IMR-90 (cell line): ENCODE data around the gene FUT9. TPM values are rescaled to one million over a fixed set of nuclear protein-coding genes. Genes with fewer than 3 reads are reported as not detected.

Source experiments
- ATAC-seq: fragments of 200-7000 bp; cut with Tn5 transposase; 2 replicates; pipeline ENCODE4 v1.9.1; 2020; ENCODE audit warnings: low read depth, mild to moderate bottlenecking, moderate library complexity
- BruUV-seq: library from RNA; stranded (reverse); fragments of 400-500 nt; replicated peaks from 2 replicates; lab custom pipeline; 2021; lab: Mats Ljungman, UMichigan
- CTCF ChIA-PET: fragments of 300-600 bp; formaldehyde crosslinking; extraction: SDS; loops from one replicate; lab custom pipeline; 2021; ENCODE audit warnings: antibody characterized with exemption; lab: Yijun Ruan, JAX
- POLR2A ChIA-PET: fragments of 300-600 bp; sonication (Branson Sonifier 250); formaldehyde crosslinking; loops from one replicate; lab custom pipeline; 2022; ENCODE audit warnings: antibody characterized with exemption; ENCODE audit not compliant: unreplicated experiment; lab: Charles Lee
- DNase-seq: peaks from one replicate; pipeline ENCODE4 v3.0.0; 2013
- H2AFZ ChIP-seq: replicated peaks from 2 replicates; pipeline ENCODE3; 2013; ENCODE audit warnings: low read length, mild to moderate bottlenecking; ENCODE audit not compliant: poor library complexity
- H2AK5ac ChIP-seq: 2 replicates; pipeline ENCODE4 v1.6.1; 2013; ENCODE audit warnings: low read depth, low read length, inconsistent platforms
- H2AK9ac ChIP-seq: replicated peaks from 2 replicates; pipeline ENCODE3; 2013; ENCODE audit warnings: mild to moderate bottlenecking, low read depth, low read length, moderate library complexity; ENCODE audit not compliant: poor library complexity
- H2BK120ac ChIP-seq: 2 replicates; pipeline ENCODE4 v1.6.1; 2013; ENCODE audit warnings: low read depth, low read length, inconsistent platforms
- H2BK15ac ChIP-seq: 3 replicates; pipeline ENCODE4 v1.6.1; 2013; ENCODE audit warnings: low read depth, low read length, inconsistent platforms
- H2BK20ac ChIP-seq: 2 replicates; pipeline ENCODE4 v1.6.1; 2013; ENCODE audit warnings: low read depth, mild to moderate bottlenecking, inconsistent platforms, low read length, moderate library complexity
- H2BK5ac ChIP-seq: 2 replicates; pipeline ENCODE4 v1.6.1; 2013; ENCODE audit warnings: mild to moderate bottlenecking, low read depth, low read length, inconsistent platforms; ENCODE audit not compliant: poor library complexity, severe bottlenecking
- H3K14ac ChIP-seq: replicated peaks from 2 replicates; pipeline ENCODE4 v1.6.1; 2013; ENCODE audit warnings: low read depth, low read length, inconsistent platforms
- H3K18ac ChIP-seq: 2 replicates; pipeline ENCODE4 v1.6.1; 2013; ENCODE audit warnings: low read depth, low read length, control low read depth
- H3K23ac ChIP-seq: 2 replicates; pipeline ENCODE4 v1.6.1; 2013; ENCODE audit warnings: low read depth, low read length, inconsistent platforms
- H3K27ac ChIP-seq: 2 replicates; pipeline ENCODE4 v1.5.1; 2013; ENCODE audit warnings: mild to moderate bottlenecking, control low read depth, low read length; ENCODE audit not compliant: insufficient read depth
- H3K27me3 ChIP-seq: 2 replicates; pipeline ENCODE4 v1.6.1; 2013; ENCODE audit warnings: low read length; ENCODE audit not compliant: control insufficient read depth, insufficient read depth
- H3K36me3 ChIP-seq: 2 replicates; pipeline ENCODE4 v1.6.1; 2013; ENCODE audit warnings: low read length, mixed read lengths; ENCODE audit not compliant: control insufficient read depth, insufficient read depth
- H3K4ac ChIP-seq: 2 replicates; pipeline ENCODE4 v1.6.1; 2013; ENCODE audit warnings: low read depth, low read length, inconsistent platforms
- H3K4me1 ChIP-seq: 2 replicates; pipeline ENCODE4 v1.6.1; 2013; ENCODE audit warnings: low read length, mixed read lengths; ENCODE audit not compliant: control insufficient read depth, insufficient read depth
- H3K4me2 ChIP-seq: 2 replicates; pipeline ENCODE4 v1.6.1; 2013; ENCODE audit warnings: low read depth, mild to moderate bottlenecking, control low read depth, low read length, moderate library complexity
- H3K4me3 ChIP-seq: 2 replicates; pipeline ENCODE4 v1.5.1; 2013; ENCODE audit warnings: low read depth, mild to moderate bottlenecking, control low read depth, low read length, moderate library complexity; ENCODE audit not compliant: insufficient read depth
- H3K56ac ChIP-seq: 2 replicates; pipeline ENCODE4 v1.6.1; 2013; ENCODE audit warnings: low read length, inconsistent platforms; ENCODE audit not compliant: insufficient read depth; ENCODE audit errors: extremely low read depth
- H3K79me1 ChIP-seq, 2 experiments: 2 replicates each; pipeline ENCODE4 v1.6.1; 2013; ENCODE audit warnings: low read length in 2 of 2, inconsistent platforms in 1 of 2, low read depth in 1 of 2
- H3K9ac ChIP-seq: 2 replicates; pipeline ENCODE4 v1.6.1; 2013; ENCODE audit warnings: low read depth, low read length, control low read depth
- H3K9me1 ChIP-seq: 2 replicates; pipeline ENCODE4 v1.6.1; 2013; ENCODE audit warnings: low read length, inconsistent platforms; ENCODE audit not compliant: insufficient read depth
- H3K9me3 ChIP-seq: 2 replicates; pipeline ENCODE4 v1.6.1; 2013; ENCODE audit warnings: low read length; ENCODE audit not compliant: control insufficient read depth, insufficient read depth
- H4K20me1 ChIP-seq: 2 replicates; pipeline ENCODE4 v1.6.1; 2013; ENCODE audit warnings: low read length, inconsistent platforms; ENCODE audit not compliant: insufficient read depth
- H4K5ac ChIP-seq: 2 replicates; pipeline ENCODE4 v1.6.1; 2013; ENCODE audit warnings: mild to moderate bottlenecking, low read depth, low read length, control low read depth
- H4K8ac ChIP-seq, 2 experiments: 2 replicates each; pipeline ENCODE4 v1.6.1; 2013; ENCODE audit warnings: low read depth in 2 of 2, low read length in 2 of 2, control low read depth in 1 of 2, inconsistent platforms in 1 of 2
- H4K91ac ChIP-seq: 2 replicates; pipeline ENCODE4 v1.6.1; 2013; ENCODE audit warnings: low read depth, low read length, inconsistent platforms; ENCODE audit not compliant: insufficient read depth
- BHLHE40 ChIP-seq: fragments of 150-350 bp; IDR thresholded peaks from 2 replicates; pipeline ENCODE4 v1.6.1; 2016; ENCODE audit warnings: mild to moderate bottlenecking, low read depth, low read length
- CEBPB ChIP-seq: IDR thresholded peaks from 2 replicates; pipeline ENCODE4 v1.6.1; 2012; ENCODE audit warnings: low read depth, low read length, improper control_type of control experiment
- MAZ ChIP-seq: IDR thresholded peaks from 2 replicates; pipeline ENCODE4 v1.6.1; 2012; ENCODE audit warnings: low read depth, mild to moderate bottlenecking, low read length, improper control_type of control experiment, moderate library complexity, borderline replicate concordance
- NFE2L2 ChIP-seq: fragments of 150-350 bp; IDR thresholded peaks from 2 replicates; pipeline ENCODE4 v1.6.1; 2016; ENCODE audit warnings: low read depth, mild to moderate bottlenecking, low read length
- RAD21 ChIP-seq: IDR thresholded peaks from 2 replicates; pipeline ENCODE4 v1.6.1; 2012; ENCODE audit warnings: low read length, improper control_type of control experiment
- RCOR1 ChIP-seq: IDR thresholded peaks from 2 replicates; pipeline ENCODE4 v1.6.1; 2012; ENCODE audit warnings: mild to moderate bottlenecking, low read length, improper control_type of control experiment; ENCODE audit not compliant: insufficient replicate concordance
- RFX5 ChIP-seq: IDR thresholded peaks from 2 replicates; pipeline ENCODE4 v1.8.0; 2012; ENCODE audit warnings: low read depth, mild to moderate bottlenecking, low read length, moderate library complexity
- USF2 ChIP-seq: fragments of 150-350 bp; IDR thresholded peaks from 2 replicates; pipeline ENCODE4 v1.6.1; 2017; ENCODE audit warnings: mild to moderate bottlenecking, antibody characterized with exemption, low read length, low read depth
- whole genome bisulfite sequencing, 2 experiments: methylation state at CpG; one replicate each; pipeline versions ENCODE4 v1.1.5 to v1.1.7; 2013; ENCODE audit warnings: missing lambda C conversion rate in 2 of 2; ENCODE audit not compliant: insufficient read length in 1 of 2; ENCODE audit errors: extremely low coverage in 2 of 2; 5-methylcytosine and 5-hydroxymethylcytosine counted together
- dilution Hi-C: fragments of 300-500 bp; cut with HindIII; formaldehyde crosslinking; loops from one replicate; pipeline ENCODE4 v1.14.3; 2018; ENCODE audit warnings: low sequenced_read_pairs; ENCODE audit not compliant: unreplicated experiment
- in situ Hi-C: fragments of 300-500 bp; cut with MboI; formaldehyde crosslinking; loops from 3 replicates; pipeline ENCODE4 v1.14.3; 2019; ENCODE audit warnings: low sequenced_read_pairs, inconsistent platforms, mixed read lengths
- intact Hi-C: fragments of 100-400 bp; cut with micrococcal nuclease; formaldehyde crosslinking; loops from 2 replicates; pipeline ENCODE4 v1.10.0; 2022
- polyA plus RNA-seq, 3 experiments: library from polyadenylated mRNA; depleted of rRNA; stranded (reverse); fragments of >200 nt; gene quantifications; 2 replicates each; pipeline ENCODE4 v1.2.3, GENCODE V29; 2012; ENCODE audit warnings: low replicate concordance in 1 of 3
- total RNA-seq: library from RNA; depleted of rRNA; stranded (reverse); fragments of >200 nt; gene quantifications from 2 replicates; pipeline ENCODE4 v1.2.3, GENCODE V29; 2012
- TF ChIP-seq, protein P1 (sequence below): fragments of 150-350 bp; IDR thresholded peaks from 2 replicates; pipeline ENCODE4 v1.6.1; 2016; ENCODE audit warnings: low read depth, mild to moderate bottlenecking, low read length, moderate library complexity, borderline replicate concordance
- TF ChIP-seq, protein P2 (sequence below): conservative IDR thresholded peaks from 2 replicates; pipeline ENCODE4 v1.5.1; 2012; ENCODE audit warnings: mild to moderate bottlenecking, low read depth, low read length, improper control_type of control experiment

FUT9 gene
- total and polyA plus RNA-seq, 2 of the 4 experiments (the other 2 are of a cell fraction) = under 0.01 TPM; not detected in 1

DNA sequence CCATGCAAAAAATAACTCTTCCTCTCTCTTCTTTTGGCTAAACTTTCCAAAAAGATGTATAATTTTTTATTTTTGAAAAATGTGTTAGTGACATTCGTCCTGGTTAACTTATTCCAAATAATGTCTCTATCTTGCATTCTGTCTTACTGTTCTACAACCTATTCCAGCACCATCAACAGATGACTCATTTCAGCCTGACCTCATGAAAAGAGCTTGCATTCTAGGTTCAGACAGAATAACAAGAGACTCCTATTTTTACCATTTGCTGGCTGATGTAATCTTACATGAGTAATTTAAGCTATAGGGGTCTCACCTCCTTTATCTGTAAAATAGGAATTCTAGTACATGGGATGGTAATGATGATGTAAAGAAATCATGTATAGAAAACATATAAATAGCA is 109.0 kb downstream of the FUT9 start:
- Histone ChIP-seq H2BK120ac (no peak overlapping the region), H3K4ac (no peak overlapping the region), H3K9ac (no peak overlapping the region), H4K20me1 (no peaks in the 10 kb centered on the region), H3K56ac (no peak overlapping the region), H3K4me3 (no peak overlapping the region), H3K27me3 (no peaks in the 10 kb centered on the region), H3K4me1 (no peaks in the 10 kb centered on the region), H2BK15ac (no peak overlapping the region), H3K9me1 (no peaks in the 10 kb centered on the region), H4K91ac (no peak overlapping the region), H2AK9ac (no peak overlapping the region), H3K4me2 (no peak overlapping the region), H3K14ac (no peak overlapping the region), H3K9me3 (peaks cover 4% of the 10 kb centered on the region), H2BK20ac (no peak overlapping the region), H3K79me1 (no peaks in the 10 kb centered on the region), H4K8ac (no peak overlapping the region), H3K36me3 (no peaks in the 10 kb centered on the region), H3K27ac (no peak overlapping the region), H3K23ac (no peak overlapping the region), H4K5ac (no peak overlapping the region), H3K18ac (no peak overlapping the region), H2BK5ac (no peak overlapping the region), H2AFZ (no peak overlapping the region), H2AK5ac (no peak overlapping the region)
- ATAC-seq = no peak
- TF ChIP-seq, protein P1, sequence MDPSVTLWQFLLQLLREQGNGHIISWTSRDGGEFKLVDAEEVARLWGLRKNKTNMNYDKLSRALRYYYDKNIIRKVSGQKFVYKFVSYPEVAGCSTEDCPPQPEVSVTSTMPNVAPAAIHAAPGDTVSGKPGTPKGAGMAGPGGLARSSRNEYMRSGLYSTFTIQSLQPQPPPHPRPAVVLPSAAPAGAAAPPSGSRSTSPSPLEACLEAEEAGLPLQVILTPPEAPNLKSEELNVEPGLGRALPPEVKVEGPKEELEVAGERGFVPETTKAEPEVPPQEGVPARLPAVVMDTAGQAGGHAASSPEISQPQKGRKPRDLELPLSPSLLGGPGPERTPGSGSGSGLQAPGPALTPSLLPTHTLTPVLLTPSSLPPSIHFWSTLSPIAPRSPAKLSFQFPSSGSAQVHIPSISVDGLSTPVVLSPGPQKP = no peak
- TF ChIP-seq NFE2L2 (no peak), RCOR1 (no peak), BHLHE40 (no peak), RAD21 (no peak), CEBPB (no peak), MAZ (no peak), RFX5 (no peak), USF2 (no peak)
- TF ChIP-seq, protein P2, sequence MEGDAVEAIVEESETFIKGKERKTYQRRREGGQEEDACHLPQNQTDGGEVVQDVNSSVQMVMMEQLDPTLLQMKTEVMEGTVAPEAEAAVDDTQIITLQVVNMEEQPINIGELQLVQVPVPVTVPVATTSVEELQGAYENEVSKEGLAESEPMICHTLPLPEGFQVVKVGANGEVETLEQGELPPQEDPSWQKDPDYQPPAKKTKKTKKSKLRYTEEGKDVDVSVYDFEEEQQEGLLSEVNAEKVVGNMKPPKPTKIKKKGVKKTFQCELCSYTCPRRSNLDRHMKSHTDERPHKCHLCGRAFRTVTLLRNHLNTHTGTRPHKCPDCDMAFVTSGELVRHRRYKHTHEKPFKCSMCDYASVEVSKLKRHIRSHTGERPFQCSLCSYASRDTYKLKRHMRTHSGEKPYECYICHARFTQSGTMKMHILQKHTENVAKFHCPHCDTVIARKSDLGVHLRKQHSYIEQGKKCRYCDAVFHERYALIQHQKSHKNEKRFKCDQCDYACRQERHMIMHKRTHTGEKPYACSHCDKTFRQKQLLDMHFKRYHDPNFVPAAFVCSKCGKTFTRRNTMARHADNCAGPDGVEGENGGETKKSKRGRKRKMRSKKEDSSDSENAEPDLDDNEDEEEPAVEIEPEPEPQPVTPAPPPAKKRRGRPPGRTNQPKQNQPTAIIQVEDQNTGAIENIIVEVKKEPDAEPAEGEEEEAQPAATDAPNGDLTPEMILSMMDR = no peak
- no CpG with 5 or more reads among the region's 1 CpG for WGBS, 2 experiments
- no peak for DNase-seq
- in situ Hi-C loops = no loop called here
- intact Hi-C loops = no loop called here
- BruUV-seq = no TSS peak
- dilution Hi-C loops = no loop called here
- ChIA-PET POLR2A (no interaction called here), CTCF (no interaction called here)
